AG10803 (cell line): ENCODE results near the gene PCDH9.

ENCODE experiments used
- DNase-seq: peaks from one replicate; pipeline ENCODE4 v3.0.0; 2010; ENCODE audit warnings: low read depth
- H3K4me3 ChIP-seq: 2 replicates; pipeline ENCODE4 v1.5.1; 2011; ENCODE audit warnings: mild to moderate bottlenecking, low read length, control low read depth
- TF ChIP-seq, protein P1 (sequence below): conservative IDR thresholded peaks from 2 replicates; pipeline ENCODE4 v1.5.1; 2011; ENCODE audit warnings: mild to moderate bottlenecking, low read length, control low read depth, inconsistent platforms

Gene PCDH9

DNA sequence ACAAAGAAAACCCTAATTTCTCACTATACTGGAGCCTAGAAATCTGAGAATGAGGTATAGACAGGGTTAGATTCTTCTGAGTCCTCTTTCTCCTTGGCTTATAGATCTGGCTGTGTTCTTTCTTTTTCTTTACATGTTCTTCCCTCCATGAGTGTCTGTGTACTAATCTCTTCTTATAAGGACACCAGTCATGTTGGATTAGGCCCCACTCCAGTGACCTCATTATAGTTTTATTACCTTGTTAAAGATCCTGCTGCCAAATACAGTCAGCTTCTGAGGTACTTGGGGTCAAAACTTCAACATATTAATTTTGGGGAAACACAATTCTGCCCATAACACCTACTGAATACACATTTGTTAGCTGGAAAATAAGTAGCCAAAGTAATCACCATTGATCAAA lies 302.6 kb downstream of the PCDH9 start:
- TF ChIP-seq, protein P1, sequence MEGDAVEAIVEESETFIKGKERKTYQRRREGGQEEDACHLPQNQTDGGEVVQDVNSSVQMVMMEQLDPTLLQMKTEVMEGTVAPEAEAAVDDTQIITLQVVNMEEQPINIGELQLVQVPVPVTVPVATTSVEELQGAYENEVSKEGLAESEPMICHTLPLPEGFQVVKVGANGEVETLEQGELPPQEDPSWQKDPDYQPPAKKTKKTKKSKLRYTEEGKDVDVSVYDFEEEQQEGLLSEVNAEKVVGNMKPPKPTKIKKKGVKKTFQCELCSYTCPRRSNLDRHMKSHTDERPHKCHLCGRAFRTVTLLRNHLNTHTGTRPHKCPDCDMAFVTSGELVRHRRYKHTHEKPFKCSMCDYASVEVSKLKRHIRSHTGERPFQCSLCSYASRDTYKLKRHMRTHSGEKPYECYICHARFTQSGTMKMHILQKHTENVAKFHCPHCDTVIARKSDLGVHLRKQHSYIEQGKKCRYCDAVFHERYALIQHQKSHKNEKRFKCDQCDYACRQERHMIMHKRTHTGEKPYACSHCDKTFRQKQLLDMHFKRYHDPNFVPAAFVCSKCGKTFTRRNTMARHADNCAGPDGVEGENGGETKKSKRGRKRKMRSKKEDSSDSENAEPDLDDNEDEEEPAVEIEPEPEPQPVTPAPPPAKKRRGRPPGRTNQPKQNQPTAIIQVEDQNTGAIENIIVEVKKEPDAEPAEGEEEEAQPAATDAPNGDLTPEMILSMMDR = no peak
- no peak for DNase-seq
- no peak overlapping the region for H3K4me3 ChIP-seq

DNA sequence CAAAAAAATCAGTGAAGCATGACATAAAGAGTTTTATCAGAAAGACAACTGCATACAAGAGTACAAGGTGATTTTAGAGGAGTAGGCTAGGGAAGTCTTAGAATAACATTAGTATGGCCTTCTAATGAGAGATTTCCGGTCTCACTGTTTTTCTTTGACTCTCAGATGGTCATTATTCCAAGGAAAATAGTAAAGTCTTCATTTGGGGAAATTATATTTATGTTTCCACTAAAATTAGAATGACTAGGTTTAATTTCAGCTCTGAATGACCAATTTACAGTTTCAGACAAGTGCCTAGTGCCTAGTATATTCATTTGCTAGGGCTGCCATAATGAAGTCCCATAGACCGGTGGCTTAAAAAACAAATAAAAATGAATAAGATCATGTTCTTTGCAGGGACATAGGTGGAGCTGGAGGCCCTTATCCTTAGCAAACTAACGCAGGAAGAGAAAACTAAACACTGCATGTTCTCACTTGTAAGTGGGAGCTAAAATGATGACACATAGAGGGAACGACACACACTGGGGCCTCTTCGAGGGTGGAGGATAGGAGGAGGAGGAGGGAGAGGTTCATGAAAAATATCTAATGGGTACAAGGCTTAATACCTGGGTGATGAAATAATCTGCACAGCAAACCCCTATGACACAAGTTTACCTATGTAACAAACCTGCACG lies 303.1 kb downstream of the PCDH9 start:
- no peak for DNase-seq
- TF ChIP-seq, protein P1 = no peak
- H3K4me3 ChIP-seq = no peak overlapping the region

DNA sequence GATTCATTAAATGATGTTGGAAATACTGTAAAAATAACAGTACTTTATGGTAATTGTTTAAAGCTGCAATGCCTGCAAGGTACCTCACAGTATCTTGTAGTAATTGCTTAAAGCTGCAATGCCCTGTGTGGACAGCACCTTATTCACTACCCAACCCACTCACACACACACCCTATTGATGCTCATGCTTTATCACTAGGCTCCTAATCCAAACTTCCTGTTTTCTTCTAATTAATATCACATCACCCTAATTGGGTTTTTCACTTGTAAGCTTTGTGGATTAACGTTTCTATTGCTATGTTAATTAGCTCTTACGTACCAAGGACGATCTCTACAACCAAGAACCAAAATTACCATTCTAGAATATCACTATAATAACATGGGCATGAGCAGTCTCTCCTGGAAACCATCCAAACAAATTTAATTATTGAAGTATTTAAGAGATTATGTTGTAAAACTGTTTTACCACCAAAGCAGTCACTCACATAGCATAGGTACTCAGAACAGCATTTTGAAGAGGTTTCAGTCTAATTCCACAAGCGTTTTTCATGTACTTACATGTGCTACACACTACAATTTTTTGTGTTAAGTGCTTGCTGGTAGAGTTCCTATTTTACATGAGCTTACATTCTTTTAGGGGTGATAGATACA lies 303.8 kb downstream of the PCDH9 start:
- no peak overlapping the region for H3K4me3 ChIP-seq
- no peak for DNase-seq
- TF ChIP-seq, protein P1 = no peak

DNA sequence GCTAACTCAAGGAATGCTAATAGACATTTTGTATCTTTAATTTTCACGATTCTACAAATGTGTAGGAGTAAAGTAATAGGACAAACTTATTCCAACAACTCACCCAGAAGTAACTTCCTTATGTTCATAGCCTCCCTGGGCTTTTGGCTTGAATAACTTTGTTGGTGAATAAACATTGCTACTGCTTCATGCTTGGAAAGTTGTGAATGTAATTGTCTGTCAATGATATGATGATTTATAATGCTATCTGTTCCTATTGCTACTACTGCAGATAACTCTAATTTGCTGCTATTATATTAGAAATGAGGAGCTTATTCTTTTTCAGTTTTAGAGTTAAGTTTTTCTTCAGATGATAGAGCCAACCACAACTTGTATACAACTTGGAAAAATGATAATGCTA lies 307.7 kb downstream of the PCDH9 start:
- TF ChIP-seq, protein P1 = no peak
- DNase-seq = no peak
- H3K4me3 ChIP-seq = no peak overlapping the region

DNA sequence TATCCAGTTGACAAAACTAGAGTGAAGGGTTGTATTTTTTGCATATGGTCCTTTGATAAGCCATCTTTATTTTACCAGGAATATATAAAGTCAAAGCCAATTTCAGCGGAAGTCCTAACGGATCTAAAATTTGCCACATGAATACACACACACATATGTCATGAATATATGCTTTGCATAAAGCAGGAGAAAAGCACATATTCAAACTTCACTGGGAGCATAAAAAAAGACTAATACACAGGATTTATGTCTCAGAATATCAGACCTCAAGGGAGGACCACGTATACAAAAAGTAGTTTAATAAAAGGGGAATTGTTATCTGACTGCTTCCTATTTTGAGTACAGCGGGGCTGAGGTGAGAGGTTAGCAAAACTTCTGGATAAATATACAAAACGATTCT lies 308.7 kb downstream of the PCDH9 start:
- no peak for DNase-seq
- no peak overlapping the region for H3K4me3 ChIP-seq
- TF ChIP-seq, protein P1 = no peak

DNA sequence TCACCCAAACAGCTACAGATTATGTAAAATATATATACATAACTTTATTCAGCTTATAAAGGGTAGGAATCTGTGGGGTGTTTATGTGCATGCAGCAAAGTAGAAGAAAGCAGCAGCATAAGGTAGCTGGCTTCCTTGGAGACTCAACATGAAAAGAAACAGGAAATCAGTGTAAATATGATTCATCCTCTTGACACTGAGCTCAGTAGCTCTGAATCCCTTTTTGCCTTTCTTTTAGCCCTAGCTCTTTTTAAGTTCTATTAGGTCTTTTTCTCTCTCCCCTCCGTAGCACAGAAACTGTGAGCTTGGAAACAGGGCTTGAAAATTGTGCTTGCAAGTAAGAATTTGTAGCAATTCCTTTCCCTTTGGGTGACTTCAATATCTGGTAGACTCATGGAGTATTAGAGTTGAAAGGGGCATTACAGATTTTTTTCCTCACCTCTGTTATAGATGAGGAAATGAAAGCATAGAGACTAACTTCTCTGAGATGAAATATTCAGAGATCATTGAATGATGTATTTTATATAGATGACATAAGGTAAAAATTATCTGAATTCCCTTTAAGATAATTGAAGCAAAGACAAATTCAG lies 314.4 kb downstream of the PCDH9 start:
- TF ChIP-seq, protein P1 = no peak
- no peak for DNase-seq
- H3K4me3 ChIP-seq = no peak overlapping the region

DNA sequence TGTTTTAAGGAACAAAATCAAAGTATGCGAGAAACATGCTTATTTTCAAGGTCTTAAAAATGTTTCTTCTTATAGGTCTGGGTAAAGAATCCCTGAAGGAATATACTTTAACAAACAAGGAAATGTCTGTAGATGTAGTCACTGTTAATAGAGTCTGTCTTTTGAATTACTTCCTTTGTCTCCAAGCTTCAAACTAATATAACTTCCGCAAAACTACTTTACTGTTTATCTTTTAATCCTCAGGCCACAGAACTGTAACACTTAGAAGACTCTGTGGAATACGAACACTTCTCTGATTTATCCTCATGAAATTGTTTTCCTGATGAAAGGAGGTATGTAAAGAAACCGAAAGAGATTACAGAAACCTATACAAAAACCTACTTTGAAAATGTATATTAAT lies 316.0 kb downstream of the PCDH9 start:
- DNase-seq = no peak
- TF ChIP-seq, protein P1 = no peak
- no peak overlapping the region for H3K4me3 ChIP-seq
